K562 (cell line): Measurements from ENCODE around the gene NDUFAB1. TPM values are rescaled to one million over a fixed set of nuclear protein-coding genes. Genes with fewer than 3 reads are reported as not detected.

Experiments
- ARID1B ChIP-seq: fragments of 450-650 bp; IDR thresholded peaks from 2 replicates; pipeline ENCODE4 v1.6.1; 2016; ENCODE audit warnings: antibody characterized with exemption, mild to moderate bottlenecking, inconsistent platforms
- ARID3B ChIP-seq: fragments of 250-450 bp; sonication (Bioruptor Pico); IDR thresholded peaks from 2 replicates; pipeline ENCODE4 v1.4.0; 2020; ENCODE audit warnings: borderline replicate concordance
- CTCF ChIP-seq, 3 experiments: IDR thresholded peaks in 2 of 3; conservative IDR thresholded peaks in 1 of 3; 2 replicates each; pipeline ENCODE4 v1.5.1; 2011 to 2012; ENCODE audit warnings: low read length in 3 of 3, mild to moderate bottlenecking in 3 of 3, control low read depth in 2 of 3, improper control_type of control experiment in 1 of 3, inconsistent platforms in 1 of 3, low read depth in 1 of 3, mixed read lengths in 1 of 3, moderate library complexity in 1 of 3; ENCODE audit not compliant: insufficient read depth in 2 of 3
- DACH1 ChIP-seq: fragments of 450-650 bp; IDR thresholded peaks from 2 replicates; pipeline ENCODE4 v1.6.1; 2018; ENCODE audit not compliant: partially characterized antibody
- KAT7 ChIP-seq: sonication (generic); formaldehyde crosslinking; IDR thresholded peaks from 2 replicates; pipeline ENCODE4 v1.8.0; 2022; ENCODE audit warnings: missing genetic modification reagents, mild to moderate bottlenecking, borderline replicate concordance
- KAT8 ChIP-seq: fragments of 450-650 bp; IDR thresholded peaks from 2 replicates; pipeline ENCODE4 v1.6.1; 2016; ENCODE audit warnings: low read depth, mild to moderate bottlenecking
- MECOM ChIP-seq: fragments of 250-450 bp; sonication (Bioruptor Pico); IDR thresholded peaks from 2 replicates; pipeline ENCODE4 v1.8.0; 2022; ENCODE audit warnings: inconsistent platforms
- PATZ1 ChIP-seq: fragments of 250-450 bp; sonication (Bioruptor Pico); IDR thresholded peaks from 2 replicates; pipeline ENCODE4 v1.5.0; 2020; ENCODE audit warnings: mild to moderate bottlenecking, borderline replicate concordance
- PHF8 ChIP-seq: fragments of 200-600 bp; sonication (generic); IDR thresholded peaks from 2 replicates; pipeline ENCODE4 v1.6.1; 2012; ENCODE audit warnings: mixed run types, mild to moderate bottlenecking, inconsistent platforms, low read length, moderate library complexity, borderline replicate concordance
- POLR2G ChIP-seq: fragments of 200-400 bp; formaldehyde crosslinking; IDR thresholded peaks from 2 replicates; pipeline ENCODE4 v1.6.1; 2017; ENCODE audit warnings: low read depth, mild to moderate bottlenecking, antibody characterized with exemption, low read length, moderate library complexity
- PTRF ChIP-seq: fragments of 450-650 bp; IDR thresholded peaks from 2 replicates; pipeline ENCODE4 v1.6.1; 2016; ENCODE audit warnings: mild to moderate bottlenecking, missing genetic modification characterization, missing compliant biosample characterization
- TCF7 ChIP-seq: sonication (generic); IDR thresholded peaks from 2 replicates; pipeline ENCODE4 v1.6.1; 2016; ENCODE audit warnings: antibody characterized with exemption, borderline replicate concordance
- TRIM25 ChIP-seq: fragments of 450-650 bp; IDR thresholded peaks from 2 replicates; pipeline ENCODE4 v1.7.0; 2016; ENCODE audit warnings: borderline replicate concordance
- ZNF146 ChIP-seq: IDR thresholded peaks from one replicate; pipeline ENCODE4 v1.6.1; 2018; ENCODE audit warnings: missing compliant biosample characterization; ENCODE audit not compliant: unreplicated experiment
- ZNF274 ChIP-seq: IDR thresholded peaks from 2 replicates; pipeline ENCODE4 v1.6.1; 2011; ENCODE audit warnings: low read depth, mild to moderate bottlenecking, low read length, moderate library complexity, borderline replicate concordance
- ZNF277 ChIP-seq: fragments of 250-450 bp; sonication (Bioruptor Pico); IDR thresholded peaks from 2 replicates; pipeline ENCODE4 v1.8.0; 2022; ENCODE audit warnings: inconsistent platforms, mild to moderate bottlenecking, moderate library complexity, borderline replicate concordance
- ZNF57 ChIP-seq: fragments of 450-650 bp; formaldehyde crosslinking; IDR thresholded peaks from 2 replicates; pipeline ENCODE4 v1.4.0; 2020; ENCODE audit warnings: mild to moderate bottlenecking, moderate library complexity
- ZNF707 ChIP-seq: fragments of 250-450 bp; sonication (Bioruptor Pico); conservative IDR thresholded peaks from 2 replicates; pipeline ENCODE4 v1.8.0; 2022; ENCODE audit warnings: inconsistent platforms, mild to moderate bottlenecking, moderate library complexity
- polyA plus RNA-seq, 8 experiments: library from polyadenylated mRNA; depleted of rRNA in 4 of 8; stranded (reverse) in 5 of 8; unstranded in 3 of 8; fragments of >200 nt; fragmentation: Nextera tagmentation in 2 of 8; fragmentation: Illumina TruSeq in 1 of 8; extraction: Ambion mirVana in 2 of 8; extraction: Trizol in 1 of 8; gene quantifications; 2 replicates each; pipeline versions ENCODE4 v1.2.1 to v1.2.3, GENCODE V29; 2011 to 2014; ENCODE audit warnings: inconsistent platforms in 1 of 8, missing spikeins in 1 of 8
- total RNA-seq, 7 experiments: library from RNA; depleted of rRNA in 6 of 7; stranded (reverse); fragments of >200 nt in 6 of 7; fragmentation: Illumina TruSeq in 2 of 7; extraction: Trizol in 2 of 7; gene quantifications; 2 replicates each; pipeline versions ENCODE4 v1.2.1 to v1.2.3, GENCODE V29; 2011 to 2021; ENCODE audit warnings: low replicate concordance in 1 of 7

NDUFAB1 gene
- total and polyA plus RNA-seq, 9 of the 15 experiments (the other 6 are each of a cell fraction or from before 2014, with no cell fraction given), result 123 to 481 (median 238) TPM

- peak; percentile 89 for TF ChIP-seq POLR2G
- TF ChIP-seq KAT8, result no peak
- TF ChIP-seq PTRF, result no peak
- TF ChIP-seq CTCF (IDR thresholded peaks at IDR 0.05 in 2 of 3, conservative IDR thresholded peaks at IDR 0.05 in 1 of 3; ENCODE audit: insufficient read depth in 2 of 3, low read depth in 1 of 3, low read length in 3 of 3), result peak; percentile 95 to 98 (median 97)
- TF ChIP-seq ZNF146 (CRISPR knock-in tag), result peak; percentile 10
- no peak for TF ChIP-seq ARID3B (CRISPR knock-in tag)
- TF ChIP-seq KAT7, result peak; percentile 10; the same call in 1 of the 2 replicates
- TF ChIP-seq TRIM25, result no peak
- no peak for TF ChIP-seq TCF7
- TF ChIP-seq ZNF707, result no peak
- TF ChIP-seq ZNF57 (CRISPR knock-in tag), result no peak
- TF ChIP-seq ARID1B, result no peak
- TF ChIP-seq ZNF274, result no peak
- peak; percentile 81; the same call in 1 of the 2 replicates for TF ChIP-seq PHF8
- no peak for TF ChIP-seq PATZ1 (CRISPR knock-in tag)
- TF ChIP-seq DACH1, result no peak
- TF ChIP-seq MECOM, result no peak
- TF ChIP-seq ZNF277 (CRISPR knock-in tag), result no peak
Measured at GRCh38 chr16:23595951-23596720, at the start of gene NDUFAB1 (continued).
